ENCODE data around the gene TNFAIP1. TPM values are rescaled to one million over a fixed set of nuclear protein-coding genes. Genes with fewer than 3 reads are reported as not detected.
"Not testable (repeated sequence)": the region's sequence is repeated elsewhere in the genome, so short reads cannot be mapped to it uniquely, and the experiment has no call there.

TNFAIP1 gene
- polyA plus RNA-seq, 1 donor (not counting 4 experiments of a cell fraction or from before 2014, with no cell fraction given), result 84.6 TPM

DNA sequence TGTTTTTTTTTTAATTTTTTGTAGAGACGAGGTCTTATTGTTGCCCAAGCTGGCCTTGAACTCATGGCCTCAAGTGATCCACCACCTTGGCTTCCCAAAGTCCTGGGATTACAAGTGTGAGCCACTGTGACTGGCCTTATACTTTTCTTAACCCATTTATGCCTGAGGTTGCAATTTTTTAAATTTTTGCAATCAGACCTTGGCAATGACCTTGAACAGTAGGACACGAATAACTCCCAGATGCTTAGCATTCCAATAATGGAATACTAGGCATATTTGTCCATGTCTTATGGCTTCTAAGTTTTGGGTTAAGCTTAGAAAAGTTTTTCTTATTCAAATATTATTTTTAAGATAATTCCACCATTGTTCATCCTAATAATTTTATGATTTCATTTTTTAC lies 44.9 kb upstream of the TNFAIP1 start:
- Histone ChIP-seq H3K4me2 (ENCODE audit: control insufficient read depth, extremely low read depth, insufficient read depth, low read depth, low read length) (no peak overlapping the region), H3K4me3 (ENCODE audit: control insufficient read depth in 2 of 3, extremely low read depth in 1 of 3, insufficient read depth in 2 of 3, low read depth in 1 of 3, low read length in 3 of 3) (no peak overlapping the region), H3K9me3 (ENCODE audit: control insufficient read depth, low read depth, low read length) (no peaks in the 10 kb centered on the region), H3K36me3 (ENCODE audit: control insufficient read depth in 2 of 2, extremely low read depth in 1 of 2, insufficient read depth in 2 of 2, low read length in 2 of 2) (no peaks in the 10 kb centered on the region), H2AFZ (ENCODE audit: control insufficient read depth, low read length) (no peak overlapping the region), H3K9ac (ENCODE audit: control insufficient read depth, extremely low read depth, insufficient read depth, low read length) (no peak overlapping the region), H3K4me1 (ENCODE audit: control insufficient read depth, extremely low read depth, insufficient read depth, low read length) (no peaks in the 10 kb centered on the region), H3K27me3 (ENCODE audit: control insufficient read depth, extremely low read depth, insufficient read depth, low read length) (no peaks in the 10 kb centered on the region), H4K20me1 (ENCODE audit: control insufficient read depth, extremely low read depth, insufficient read depth, low read length) (no peaks in the 10 kb centered on the region), H3K27ac (ENCODE audit: control insufficient read depth, insufficient read depth, low read length) (no peak overlapping the region), H3K79me2 (ENCODE audit: control insufficient read depth, insufficient read depth, low read length) (no peaks in the 10 kb centered on the region), H3K9me1 (ENCODE audit: control insufficient read depth, extremely low read depth, insufficient read depth, low read length) (no peaks in the 10 kb centered on the region)
- dilution Hi-C loops (cut with MboI; ENCODE audit: extremely low pct_ligation_motif_present, low sequenced_read_pairs), result no loop called here
- TF ChIP-seq, protein P1, sequence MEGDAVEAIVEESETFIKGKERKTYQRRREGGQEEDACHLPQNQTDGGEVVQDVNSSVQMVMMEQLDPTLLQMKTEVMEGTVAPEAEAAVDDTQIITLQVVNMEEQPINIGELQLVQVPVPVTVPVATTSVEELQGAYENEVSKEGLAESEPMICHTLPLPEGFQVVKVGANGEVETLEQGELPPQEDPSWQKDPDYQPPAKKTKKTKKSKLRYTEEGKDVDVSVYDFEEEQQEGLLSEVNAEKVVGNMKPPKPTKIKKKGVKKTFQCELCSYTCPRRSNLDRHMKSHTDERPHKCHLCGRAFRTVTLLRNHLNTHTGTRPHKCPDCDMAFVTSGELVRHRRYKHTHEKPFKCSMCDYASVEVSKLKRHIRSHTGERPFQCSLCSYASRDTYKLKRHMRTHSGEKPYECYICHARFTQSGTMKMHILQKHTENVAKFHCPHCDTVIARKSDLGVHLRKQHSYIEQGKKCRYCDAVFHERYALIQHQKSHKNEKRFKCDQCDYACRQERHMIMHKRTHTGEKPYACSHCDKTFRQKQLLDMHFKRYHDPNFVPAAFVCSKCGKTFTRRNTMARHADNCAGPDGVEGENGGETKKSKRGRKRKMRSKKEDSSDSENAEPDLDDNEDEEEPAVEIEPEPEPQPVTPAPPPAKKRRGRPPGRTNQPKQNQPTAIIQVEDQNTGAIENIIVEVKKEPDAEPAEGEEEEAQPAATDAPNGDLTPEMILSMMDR (optimal IDR thresholded peaks at IDR 0.05 in 1 of 3, IDR thresholded peaks at IDR 0.05 in 1 of 3, conservative IDR thresholded peaks at IDR 0.05 in 1 of 3; ENCODE audit: extremely low read depth in 1 of 3, insufficient read depth in 2 of 3, low read length in 3 of 3), result no peak
- TF ChIP-seq EZH2 (IDR thresholded peaks at IDR 0.05; ENCODE audit: low read length), result no peak
- FAIRE-seq (no peak), DNase-seq (ENCODE audit: low read depth, low spot score) (no peak)

DNA sequence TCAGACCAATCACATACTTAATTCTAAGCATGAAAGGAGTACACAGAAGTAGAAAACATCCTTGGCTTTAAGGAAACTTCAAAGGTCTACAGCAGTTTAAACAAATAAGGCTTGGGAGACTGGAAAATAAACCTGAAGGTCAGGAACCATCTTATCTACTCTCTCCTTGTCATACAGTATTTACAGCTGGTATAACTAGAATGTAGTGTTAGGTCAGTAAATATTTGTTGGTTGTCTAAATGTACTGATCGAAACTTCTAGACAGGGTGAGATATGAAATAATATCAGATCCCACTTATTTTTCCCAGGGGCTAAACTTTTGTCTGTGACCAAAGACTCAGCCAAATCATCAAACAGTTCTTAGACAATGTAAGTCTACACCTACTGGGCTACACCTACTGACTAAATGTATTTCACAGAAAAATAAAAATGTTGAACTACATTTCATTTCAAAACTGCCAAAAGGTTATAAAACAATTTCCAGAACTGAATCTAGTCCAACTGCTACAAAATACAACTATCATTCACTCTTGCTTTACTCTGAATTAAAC lies 43.7 kb upstream of the TNFAIP1 start:
- H2AFZ ChIP-seq (ENCODE audit: control insufficient read depth, low read length), result no peak overlapping the region
- no peaks in the 10 kb centered on the region for H3K79me2 ChIP-seq (ENCODE audit: control insufficient read depth, insufficient read depth, low read length)
- no peaks in the 10 kb centered on the region for H4K20me1 ChIP-seq (ENCODE audit: control insufficient read depth, extremely low read depth, insufficient read depth, low read length)
- H3K27ac ChIP-seq (ENCODE audit: control insufficient read depth, insufficient read depth, low read length), result no peak overlapping the region
- H3K9ac ChIP-seq (ENCODE audit: control insufficient read depth, extremely low read depth, insufficient read depth, low read length), result no peak overlapping the region
- H3K9me3 ChIP-seq (ENCODE audit: control insufficient read depth, low read depth, low read length), result no peaks in the 10 kb centered on the region
- TF ChIP-seq EZH2 (IDR thresholded peaks at IDR 0.05; ENCODE audit: low read length), result no peak
- TF ChIP-seq, protein P1 (optimal IDR thresholded peaks at IDR 0.05 in 1 of 3, IDR thresholded peaks at IDR 0.05 in 1 of 3, conservative IDR thresholded peaks at IDR 0.05 in 1 of 3; ENCODE audit: extremely low read depth in 1 of 3, insufficient read depth in 2 of 3, low read length in 3 of 3), result no peak
- no peak for DNase-seq (ENCODE audit: low read depth, low spot score)
- H3K4me3 ChIP-seq (ENCODE audit: control insufficient read depth in 2 of 3, extremely low read depth in 1 of 3, insufficient read depth in 2 of 3, low read depth in 1 of 3, low read length in 3 of 3), result no peak overlapping the region
- H3K27me3 ChIP-seq (ENCODE audit: control insufficient read depth, extremely low read depth, insufficient read depth, low read length), result no peaks in the 10 kb centered on the region
- no peak overlapping the region for H3K4me2 ChIP-seq (ENCODE audit: control insufficient read depth, extremely low read depth, insufficient read depth, low read depth, low read length)
- no peaks in the 10 kb centered on the region for H3K36me3 ChIP-seq (ENCODE audit: control insufficient read depth in 2 of 2, extremely low read depth in 1 of 2, insufficient read depth in 2 of 2, low read length in 2 of 2)
- H3K9me1 ChIP-seq (ENCODE audit: control insufficient read depth, extremely low read depth, insufficient read depth, low read length), result no peaks in the 10 kb centered on the region
- no peak for FAIRE-seq
- H3K4me1 ChIP-seq (ENCODE audit: control insufficient read depth, extremely low read depth, insufficient read depth, low read length), result no peaks in the 10 kb centered on the region
- dilution Hi-C loops (cut with MboI; ENCODE audit: extremely low pct_ligation_motif_present, low sequenced_read_pairs), result no loop called here

DNA sequence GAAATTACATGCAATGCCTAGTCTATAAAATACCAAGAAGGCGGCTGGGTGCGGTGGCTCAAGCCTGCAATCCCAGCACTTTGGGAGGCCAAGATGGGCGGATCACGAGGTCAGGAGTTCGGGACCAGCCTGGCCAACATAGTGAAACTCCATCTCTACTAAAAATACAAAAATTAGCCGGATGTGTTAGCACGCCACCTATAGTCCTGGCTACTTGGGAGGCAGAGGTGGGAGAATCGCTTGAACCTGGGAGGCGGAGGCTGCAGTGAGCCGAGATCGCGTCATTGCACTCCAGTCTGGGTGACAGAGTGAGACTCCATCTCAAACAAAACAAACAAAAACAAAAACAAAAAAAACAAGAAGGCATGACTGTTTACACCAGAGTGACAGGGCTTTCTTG lies 42.7 kb upstream of the TNFAIP1 start:
- H3K36me3 ChIP-seq (ENCODE audit: control insufficient read depth in 2 of 2, extremely low read depth in 1 of 2, insufficient read depth in 2 of 2, low read length in 2 of 2); H3K9me3 ChIP-seq (ENCODE audit: control insufficient read depth, low read depth, low read length); FAIRE-seq; H3K27me3 ChIP-seq (ENCODE audit: control insufficient read depth, extremely low read depth, insufficient read depth, low read length); dilution Hi-C loops (cut with MboI; ENCODE audit: extremely low pct_ligation_motif_present, low sequenced_read_pairs); H3K27ac ChIP-seq (ENCODE audit: control insufficient read depth, insufficient read depth, low read length); H3K4me2 ChIP-seq (ENCODE audit: control insufficient read depth, extremely low read depth, insufficient read depth, low read depth, low read length); H4K20me1 ChIP-seq (ENCODE audit: control insufficient read depth, extremely low read depth, insufficient read depth, low read length); H3K9me1 ChIP-seq (ENCODE audit: control insufficient read depth, extremely low read depth, insufficient read depth, low read length); H3K79me2 ChIP-seq (ENCODE audit: control insufficient read depth, insufficient read depth, low read length); H2AFZ ChIP-seq (ENCODE audit: control insufficient read depth, low read length); H3K4me1 ChIP-seq (ENCODE audit: control insufficient read depth, extremely low read depth, insufficient read depth, low read length); H3K9ac ChIP-seq (ENCODE audit: control insufficient read depth, extremely low read depth, insufficient read depth, low read length); DNase-seq (ENCODE audit: low read depth, low spot score); H3K4me3 ChIP-seq (ENCODE audit: control insufficient read depth in 2 of 3, extremely low read depth in 1 of 3, insufficient read depth in 2 of 3, low read depth in 1 of 3, low read length in 3 of 3): not testable (repeated sequence)
